GM18870 (cell line): ENCODE measurements around the gene LRBA.
"Not testable (repeated sequence)": the region's sequence is repeated elsewhere in the genome, so short reads cannot be mapped to it uniquely, and the experiment has no call there.

Experiments used
- ATAC-seq: cut with Tn5 transposase; IDR thresholded peaks from one replicate; pipeline ENCODE4 v1.9.1; 2021; ENCODE audit warnings: moderate library complexity; ENCODE audit not compliant: unreplicated experiment

The LRBA gene

GRCh38 chr4:151014521-151015458 lies at the start of gene LRBA:
Gene LRBA, minus strand, starts transcription at chr4:151015284. Its CDS starts 642 bp downstream, at chr4:151014642.
- peak; percentile 44 for ATAC-seq

GRCh38 chr4:151063143-151063542 lies 48.1 kb upstream of the LRBA start:
- not testable (repeated sequence) for ATAC-seq

GRCh38 chr4:151055539-151055938 lies 40.5 kb upstream of the LRBA start:
- no peak for ATAC-seq

GRCh38 chr4:151052785-151053184 lies 37.7 kb upstream of the LRBA start:
- no peak for ATAC-seq

GRCh38 chr4:151049430-151049884 lies 34.4 kb upstream of the LRBA start:
- no peak for ATAC-seq

GRCh38 chr4:151048913-151049312 lies 33.8 kb upstream of the LRBA start:
- ATAC-seq = no peak

- no peak for ATAC-seq
Measured at GRCh38 chr4:151046609-151047008, 31.5 kb upstream of the LRBA start.

- ATAC-seq = no peak
Measured at GRCh38 chr4:151045907-151046306, 30.8 kb upstream of the LRBA start.

GRCh38 chr4:151043803-151044515 lies 28.9 kb upstream of the LRBA start:
- no peak for ATAC-seq

GRCh38 chr4:151039733-151040132 lies 24.6 kb upstream of the LRBA start:
- no peak for ATAC-seq

GRCh38 chr4:151038452-151039157 lies 23.5 kb upstream of the LRBA start:
- no peak for ATAC-seq

- no peak for ATAC-seq
Measured at GRCh38 chr4:151035911-151036310, 20.8 kb upstream of the LRBA start.

- no peak for ATAC-seq
Measured at GRCh38 chr4:151035328-151035727, 20.2 kb upstream of the LRBA start.

GRCh38 chr4:151034829-151035228 lies 19.7 kb upstream of the LRBA start:
- ATAC-seq = no peak

GRCh38 chr4:151031831-151032605 lies 16.9 kb upstream of the LRBA start:
- ATAC-seq = peak; percentile 56

GRCh38 chr4:151029537-151029936 lies 14.5 kb upstream of the LRBA start:
- peak; percentile 0 for ATAC-seq

- not testable (repeated sequence) for ATAC-seq
Measured at GRCh38 chr4:151029006-151029405, 13.9 kb upstream of the LRBA start.

- ATAC-seq = no peak
Measured at GRCh38 chr4:151025759-151026158, 10.7 kb upstream of the LRBA start.

GRCh38 chr4:151022586-151022985 lies 7.5 kb upstream of the LRBA start:
- no peak for ATAC-seq

- no peak for ATAC-seq
Measured at GRCh38 chr4:151021637-151022334, 6.7 kb upstream of the LRBA start.
